HG02763 (cell line): ENCODE measurements around the gene CDH4.

Experiments
- ATAC-seq: cut with Tn5 transposase; IDR thresholded peaks from one replicate; pipeline ENCODE4 v1.9.1; 2021; ENCODE audit warnings: mild to moderate bottlenecking, moderate library complexity; ENCODE audit not compliant: unreplicated experiment

Gene CDH4

GRCh38 chr20:61614706-61615100, 362.6 kb downstream of the CDH4 start:
- ATAC-seq = no peak

GRCh38 chr20:61615806-61616205, 363.7 kb downstream of the CDH4 start:
- no peak for ATAC-seq

GRCh38 chr20:61619751-61620150, 367.7 kb downstream of the CDH4 start:
- ATAC-seq = no peak

GRCh38 chr20:61620174-61620573, 368.1 kb downstream of the CDH4 start:
- ATAC-seq = no peak

GRCh38 chr20:61621035-61621730, 369.1 kb downstream of the CDH4 start:
- no peak for ATAC-seq

GRCh38 chr20:61621852-61622251, 369.8 kb downstream of the CDH4 start:
- no peak for ATAC-seq

GRCh38 chr20:61623451-61623850, 371.4 kb downstream of the CDH4 start:
- ATAC-seq = no peak

GRCh38 chr20:61625246-61625645, 373.2 kb downstream of the CDH4 start:
- no peak for ATAC-seq

GRCh38 chr20:61626412-61626811, 374.4 kb downstream of the CDH4 start:
- no peak for ATAC-seq

GRCh38 chr20:61627791-61628415, 375.8 kb downstream of the CDH4 start:
- no peak for ATAC-seq

- ATAC-seq = no peak
Measured at GRCh38 chr20:61628480-61628879, 376.4 kb downstream of the CDH4 start.

GRCh38 chr20:61628901-61629601, 377.0 kb downstream of the CDH4 start:
- ATAC-seq = no peak

- no peak for ATAC-seq
Measured at GRCh38 chr20:61629602-61630390, 377.7 kb downstream of the CDH4 start.

GRCh38 chr20:61630391-61630650, 378.3 kb downstream of the CDH4 start:
- ATAC-seq = no peak

GRCh38 chr20:61630816-61631215, 378.8 kb downstream of the CDH4 start:
- ATAC-seq = no peak

- ATAC-seq = no peak
Measured at GRCh38 chr20:61631751-61632150, 379.7 kb downstream of the CDH4 start.

- ATAC-seq = no peak
Measured at GRCh38 chr20:61633004-61633403, 380.9 kb downstream of the CDH4 start.

GRCh38 chr20:61634376-61635145, 382.5 kb downstream of the CDH4 start:
- no peak for ATAC-seq

GRCh38 chr20:61635721-61636455, 383.8 kb downstream of the CDH4 start:
- ATAC-seq = no peak

GRCh38 chr20:61636531-61637116, 384.6 kb downstream of the CDH4 start:
- no peak for ATAC-seq
